NCI-H146 treated with DMSO at 0.1 percent for 48 hours (cell line): ENCODE measurements around the gene AKIRIN2.
"Not testable (repeated sequence)": the region's sequence is repeated elsewhere in the genome, so short reads cannot be mapped to it uniquely, and the experiment has no call there.

Source experiments
- DNase-seq: peaks from one replicate; lab custom pipeline; 2025; ENCODE audit not compliant: unreplicated experiment; lab: John Stamatoyannopoulos, UW

AKIRIN2 gene

DNA sequence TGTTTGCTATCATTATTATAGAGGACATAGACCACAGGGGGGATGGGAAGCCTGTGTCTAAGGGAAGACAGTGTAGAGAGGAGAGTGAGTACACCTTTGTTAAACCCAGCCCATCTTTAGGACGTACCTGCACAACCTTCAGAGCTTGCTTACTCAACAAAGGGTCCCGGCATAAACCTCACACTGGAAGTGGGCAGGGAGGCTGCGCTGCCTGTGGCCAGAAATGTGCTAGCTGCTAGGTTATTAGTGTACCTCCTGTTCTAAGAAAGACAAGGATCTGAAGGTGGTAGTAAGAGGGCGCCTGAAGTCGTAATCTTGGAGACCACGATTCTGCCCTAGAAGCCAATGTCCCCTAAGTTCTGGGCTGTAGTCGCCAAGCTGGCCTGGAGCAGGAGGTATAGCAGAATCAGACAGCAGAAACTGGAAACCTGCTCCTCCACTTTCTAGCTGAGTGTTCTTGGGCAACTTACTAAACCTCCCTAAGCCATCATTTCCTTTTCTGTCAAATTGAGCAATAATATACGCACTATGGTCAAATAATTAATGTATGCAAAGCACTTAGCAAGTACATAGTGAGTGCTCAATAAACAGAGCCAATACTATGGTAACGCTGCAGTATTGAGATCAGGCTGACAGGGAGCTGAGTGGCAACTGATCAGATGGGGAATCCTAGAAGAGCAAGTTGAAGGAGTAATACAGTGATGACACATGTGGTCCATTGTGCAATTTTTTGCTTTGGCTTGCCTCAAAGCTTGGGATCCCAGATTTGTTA is 16.8 kb upstream of the AKIRIN2 start:
- no peak for DNase-seq

- DNase-seq, result no peak
These were observed 15.0 kb upstream of the AKIRIN2 start for GRCh38 chr6:87716928-87717614.

DNA sequence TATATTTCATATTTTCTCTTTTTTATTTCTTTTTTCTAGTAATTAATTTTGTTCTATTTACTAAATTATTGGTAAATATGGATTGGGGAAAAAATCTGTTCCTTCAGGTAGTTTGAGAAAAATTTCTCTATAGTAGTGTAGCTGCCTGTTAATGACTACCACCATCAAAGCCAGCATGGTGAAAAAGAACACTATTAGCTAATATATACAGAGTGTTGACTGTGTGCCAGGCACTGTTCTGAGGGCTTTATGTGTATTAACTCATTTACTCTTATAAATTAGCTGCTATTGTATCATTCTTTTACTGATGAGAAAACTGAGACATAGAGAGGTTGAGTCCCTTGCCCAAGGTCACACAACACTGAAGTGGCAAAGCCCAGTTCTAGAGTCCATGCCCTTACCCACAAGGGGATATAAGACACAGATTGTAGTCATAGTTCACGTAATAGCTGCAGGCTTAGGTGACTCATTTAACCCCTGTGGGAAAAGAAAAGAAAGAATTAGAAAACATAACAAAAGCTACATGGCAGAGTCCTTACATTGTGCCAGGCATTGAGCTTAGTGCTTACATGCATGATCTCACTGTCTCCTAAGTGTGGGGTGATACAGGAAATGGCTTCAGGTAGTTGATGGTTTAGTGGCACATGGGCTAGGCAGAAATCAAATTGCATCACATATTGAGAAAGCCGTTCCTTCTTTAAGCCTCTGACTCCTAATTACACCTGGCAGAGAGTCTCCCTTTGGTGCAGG is 12.2 kb upstream of the AKIRIN2 start:
- DNase-seq, result no peak

DNA sequence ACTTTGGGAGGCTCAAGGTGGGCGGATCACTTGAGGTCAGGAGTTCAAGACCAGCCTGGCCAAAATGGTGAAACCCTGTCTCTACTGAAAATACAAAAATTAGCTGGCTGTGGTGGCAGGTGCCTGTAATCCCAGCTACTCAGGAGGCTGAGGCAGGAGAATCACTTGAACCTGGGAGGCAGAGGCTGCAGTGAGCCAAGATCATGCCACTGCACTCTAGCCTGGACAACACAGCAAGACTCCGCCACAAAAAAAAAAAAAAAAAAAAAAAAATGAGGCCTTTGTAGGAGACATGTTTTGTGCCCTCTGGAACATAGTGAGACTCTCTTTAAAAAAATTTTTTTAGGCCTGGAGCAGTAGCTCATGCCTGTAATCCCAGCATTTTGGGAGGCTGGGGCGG is 10.7 kb upstream of the AKIRIN2 start:
- not testable (repeated sequence) for DNase-seq

- DNase-seq, result no peak
These were observed 8.1 kb upstream of the AKIRIN2 start for GRCh38 chr6:87710090-87710489.

DNA sequence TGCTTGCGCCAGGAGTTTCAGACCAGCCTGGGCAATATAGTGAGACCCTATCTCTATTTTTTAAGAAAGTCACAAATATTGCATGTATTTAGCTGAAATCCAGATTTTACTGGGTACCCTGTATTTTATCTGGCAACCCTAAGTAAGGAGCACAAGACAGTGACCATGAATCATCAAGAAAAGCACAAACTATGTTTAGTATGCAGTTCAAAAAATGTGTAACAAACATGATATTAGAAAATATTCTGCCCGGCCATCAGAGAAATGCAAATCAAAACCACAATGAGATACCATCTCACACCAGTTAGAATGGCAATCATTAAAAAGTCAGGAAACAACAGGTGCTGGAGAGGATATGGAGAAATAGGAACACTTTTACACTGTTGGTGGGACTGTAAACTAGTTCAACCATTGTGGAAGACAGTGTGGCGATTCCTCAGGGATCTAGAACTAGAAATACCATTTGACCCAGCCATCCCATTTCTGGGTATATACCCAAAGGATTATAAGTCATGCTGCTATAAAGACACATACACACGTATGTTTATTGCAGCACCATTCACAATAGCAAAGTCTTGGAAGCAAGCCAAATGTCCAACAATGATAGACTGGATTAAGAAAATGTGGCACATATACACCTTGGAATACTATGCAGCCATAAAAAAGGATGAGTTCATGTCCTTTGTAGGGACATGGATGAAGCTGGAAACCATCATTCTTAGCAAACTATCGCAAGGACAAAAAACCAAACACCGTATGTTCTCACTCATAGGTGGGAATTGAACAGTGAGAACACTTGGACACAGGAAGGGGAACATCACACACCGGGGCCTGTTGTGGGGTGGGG is 6.8 kb upstream of the AKIRIN2 start:
- DNase-seq, result not testable (repeated sequence)

DNA sequence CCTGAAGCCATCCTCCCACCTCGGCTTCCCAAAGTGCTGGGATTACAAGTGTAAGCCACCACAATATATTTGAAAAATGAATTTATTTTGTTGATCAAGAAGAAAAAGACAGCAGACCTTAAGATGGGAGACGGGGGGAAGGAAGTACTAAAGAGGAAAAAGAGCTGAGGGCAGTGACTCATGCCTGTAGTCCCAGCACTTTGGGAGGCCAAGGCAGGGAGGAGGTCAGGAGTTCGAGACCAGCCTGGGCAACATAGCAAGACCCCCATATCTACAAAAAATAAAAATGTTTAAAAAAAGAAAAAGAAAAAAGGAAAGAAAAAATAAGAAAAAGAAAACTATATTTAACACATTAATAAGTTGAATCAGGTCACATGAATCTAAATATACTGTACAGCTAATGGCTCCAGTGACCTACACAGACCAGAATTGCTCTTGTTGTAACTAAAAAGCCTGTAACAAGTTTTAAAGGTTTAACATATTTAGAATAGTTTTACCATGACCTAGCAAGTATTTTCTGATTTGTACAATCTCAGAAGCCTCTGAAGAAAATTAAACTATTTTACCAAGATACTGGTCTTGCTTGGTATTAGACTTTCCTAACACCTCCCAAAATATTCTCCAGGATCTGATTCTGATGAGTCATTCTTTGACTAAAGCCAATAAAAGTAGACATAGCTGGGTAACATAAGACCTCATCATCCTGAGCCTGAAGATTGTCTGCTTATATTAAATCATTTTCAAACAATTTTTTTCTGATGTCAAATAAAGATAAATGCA is 4.3 kb upstream of the AKIRIN2 start:
- no peak for DNase-seq

DNA sequence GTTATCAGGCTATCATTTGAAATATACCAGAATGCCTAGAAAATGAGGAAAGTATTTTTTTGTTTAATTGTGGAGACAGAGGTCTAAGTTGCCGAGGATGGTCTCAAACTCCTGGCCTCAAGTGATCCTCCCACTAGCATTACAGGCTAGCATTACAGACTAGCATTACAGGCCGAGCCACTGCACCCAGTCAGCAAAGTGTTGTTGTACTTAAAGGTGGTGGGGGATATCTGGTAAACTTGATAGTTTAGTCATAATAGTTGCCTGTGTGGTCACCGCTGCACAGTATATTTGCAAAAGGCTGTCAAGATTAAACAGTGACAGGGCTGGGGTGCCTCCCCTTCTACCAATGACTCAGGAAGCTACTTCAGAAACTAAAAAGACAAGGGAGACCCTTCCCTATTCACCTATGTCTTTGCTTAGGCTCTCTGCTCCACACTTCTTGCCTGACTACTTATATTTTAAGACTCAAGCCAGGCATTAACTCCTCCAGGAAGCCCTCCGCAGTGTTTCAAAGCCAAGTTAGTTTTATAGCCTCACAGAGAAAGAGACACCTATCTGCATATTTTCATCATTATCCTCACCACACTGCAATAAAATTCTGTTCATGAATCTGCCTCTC is 3.1 kb upstream of the AKIRIN2 start:
- DNase-seq, result no peak

DNA sequence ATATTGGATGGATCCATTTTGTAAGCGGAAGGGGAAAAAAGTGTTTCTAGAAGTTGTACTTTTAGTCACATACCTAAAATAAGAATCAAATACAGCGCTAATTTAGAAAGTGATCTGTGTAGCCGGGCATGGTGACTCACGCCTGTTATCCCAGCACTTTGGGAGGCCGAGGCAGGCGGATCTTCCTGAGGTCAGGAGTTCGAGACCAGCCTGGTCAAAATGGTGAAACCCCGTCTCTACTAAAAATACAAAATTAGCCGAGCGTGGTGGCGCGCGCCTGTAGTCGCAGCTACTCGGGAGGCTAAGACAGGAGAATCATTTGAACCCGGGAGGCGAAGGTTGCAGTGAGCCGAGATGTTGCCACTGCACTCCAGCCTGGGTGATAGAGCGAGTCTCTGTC is 1.0 kb upstream of the AKIRIN2 start:
- not testable (repeated sequence) for DNase-seq

GRCh38 chr6:87702589-87702945 is 534 bp upstream of the AKIRIN2 start:
- peak; percentile 92 for DNase-seq

- DNase-seq, result no peak
These were observed 723 bp downstream of the AKIRIN2 start for GRCh38 chr6:87701344-87701675.

DNA sequence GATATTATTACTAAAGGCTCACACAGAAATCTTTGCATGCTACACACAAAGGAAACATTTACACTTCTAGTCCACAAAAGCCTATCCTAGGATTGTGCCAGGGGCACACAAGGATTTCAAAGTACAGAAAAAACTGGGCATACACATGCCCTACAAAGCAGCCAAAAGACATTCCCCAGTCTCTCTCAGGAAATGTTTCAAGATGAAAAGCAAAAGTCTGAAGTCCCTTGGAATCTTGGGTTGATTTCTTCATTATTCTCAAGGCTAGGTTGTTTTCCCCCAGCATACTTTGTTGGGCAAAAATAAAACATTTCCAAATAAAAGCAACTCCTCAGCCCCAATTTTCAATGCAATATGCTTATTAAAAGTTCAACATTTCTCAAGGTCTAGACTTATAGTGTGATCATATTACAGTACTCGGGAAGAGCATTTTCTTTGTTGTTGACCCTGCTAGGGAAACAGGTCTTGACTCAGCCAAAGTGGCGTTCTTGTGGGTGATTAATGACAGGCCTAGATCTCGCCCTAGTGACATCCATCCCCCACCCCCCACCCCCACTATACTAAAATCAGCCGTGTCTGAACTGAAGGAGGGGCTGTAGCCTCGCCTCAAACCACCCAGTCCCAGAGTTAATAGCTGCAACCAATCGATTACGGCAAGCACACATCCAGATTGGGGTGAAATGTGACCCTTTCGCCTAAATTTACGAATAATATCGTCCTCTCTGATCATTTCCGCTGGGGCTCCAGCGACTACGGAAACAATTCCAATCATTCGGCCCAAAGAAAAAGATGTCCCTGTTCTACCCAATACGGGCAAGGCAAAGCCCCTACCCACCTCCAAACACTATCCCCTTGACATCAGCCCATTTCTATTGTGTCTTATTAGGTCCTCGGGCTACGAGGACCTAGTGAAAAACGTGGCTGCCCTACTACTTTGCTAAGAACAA is 1.4 kb downstream of the AKIRIN2 start:
- DNase-seq, result peak; percentile 43

- no peak for DNase-seq
These were observed 2.5 kb downstream of the AKIRIN2 start for GRCh38 chr6:87699576-87699975.

DNA sequence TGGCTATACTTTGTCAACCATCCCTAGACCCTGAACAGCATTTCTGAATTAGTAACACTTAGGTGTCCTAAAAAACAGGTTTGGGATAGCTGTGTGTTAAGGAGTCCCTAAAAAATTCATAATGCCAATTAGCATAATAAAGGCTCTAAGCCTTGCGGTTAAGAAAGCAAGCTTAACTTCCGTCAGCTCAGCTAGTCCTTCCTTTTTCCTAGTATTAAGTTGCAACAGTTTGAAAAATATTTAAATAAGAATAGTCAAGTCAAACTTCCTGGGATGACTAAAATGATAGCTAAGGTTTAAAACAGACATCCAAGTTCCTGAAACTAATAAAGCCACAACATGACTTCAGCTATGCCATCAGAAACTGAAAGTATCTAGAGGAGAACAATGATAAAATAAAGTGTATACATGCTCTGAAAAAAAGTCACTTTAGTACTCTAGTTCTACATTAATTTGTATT is 3.5 kb downstream of the AKIRIN2 start:
- no peak for DNase-seq

GRCh38 chr6:87697581-87698546 is 4.2 kb downstream of the AKIRIN2 start:
- DNase-seq, result no peak

DNA sequence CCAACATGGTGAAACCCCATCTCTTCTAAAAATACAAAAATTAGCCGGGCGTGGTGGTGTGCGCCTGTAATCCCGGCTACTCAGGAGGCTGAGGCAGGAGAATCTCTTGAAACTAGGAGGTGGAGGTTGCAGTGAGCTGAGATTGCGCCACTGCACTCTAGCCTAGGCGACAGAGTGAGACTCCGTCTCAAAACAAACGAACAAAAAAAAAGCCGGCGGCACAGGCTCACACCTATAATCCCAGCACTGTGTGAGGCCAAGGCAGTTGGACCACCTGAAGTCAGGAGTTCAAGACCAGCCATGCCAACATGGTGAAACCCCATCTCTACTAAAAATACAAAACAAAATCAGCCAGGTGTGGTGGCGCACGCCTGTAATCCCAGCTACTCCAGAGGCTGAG is 5.2 kb downstream of the AKIRIN2 start:
- not testable (repeated sequence) for DNase-seq

GRCh38 chr6:87692086-87692485 is 9.9 kb downstream of the AKIRIN2 start:
- no peak for DNase-seq

DNA sequence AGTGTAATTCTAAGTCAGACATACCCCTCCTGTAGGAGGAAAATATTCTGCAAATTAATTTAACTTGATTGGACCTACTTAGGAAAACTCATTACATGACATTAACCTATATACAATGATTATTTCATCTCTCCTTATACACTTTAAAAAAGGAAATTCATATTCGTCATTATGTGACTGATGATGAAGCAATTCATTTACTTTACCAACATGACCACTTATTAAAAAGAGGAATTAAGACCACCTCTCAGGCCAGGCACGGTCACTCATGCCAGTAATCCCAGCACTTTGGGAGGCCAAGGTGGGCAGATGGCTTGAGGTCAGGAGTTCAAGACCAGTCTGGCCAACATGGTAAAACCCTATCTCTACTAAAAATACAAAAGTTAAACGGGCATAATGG is 11.6 kb downstream of the AKIRIN2 start:
- no peak for DNase-seq
